Astrocyte (in vitro differentiated cells and primary cell): ENCODE results near the gene IL21R.

Experiments
- CTCF ChIP-seq: IDR thresholded peaks from 2 replicates; pipeline ENCODE4 v1.5.1; 2011; ENCODE audit warnings: low read depth, mild to moderate bottlenecking, inconsistent platforms, low read length, moderate library complexity; ENCODE audit not compliant: insufficient read depth
- EZH2 ChIP-seq: IDR thresholded peaks from 2 replicates; pipeline ENCODE4 v1.6.1; 2012; ENCODE audit warnings: mild to moderate bottlenecking, low read length, inconsistent platforms; ENCODE audit not compliant: insufficient read depth

GRCh38 chr16:27495191-27495590 lies 93.2 kb downstream of the IL21R start:
- TF ChIP-seq CTCF, result no peak
- no peak for TF ChIP-seq EZH2
